GM20000 (cell line): ENCODE results near the gene RAD23A.
"Not testable (repeated sequence)": the region's sequence is repeated elsewhere in the genome, so short reads cannot be mapped to it uniquely, and the experiment has no call there.

Source experiments
- DNase-seq: peaks from one replicate; pipeline ENCODE4 v3.0.0; 2012; ENCODE audit warnings: low spot score
- TF ChIP-seq, protein P1 (sequence below): IDR thresholded peaks from 2 replicates; pipeline ENCODE4 v1.5.1; 2012; ENCODE audit warnings: mild to moderate bottlenecking, control low read depth; ENCODE audit errors: extremely low read depth, missing control alignments

The RAD23A gene

DNA sequence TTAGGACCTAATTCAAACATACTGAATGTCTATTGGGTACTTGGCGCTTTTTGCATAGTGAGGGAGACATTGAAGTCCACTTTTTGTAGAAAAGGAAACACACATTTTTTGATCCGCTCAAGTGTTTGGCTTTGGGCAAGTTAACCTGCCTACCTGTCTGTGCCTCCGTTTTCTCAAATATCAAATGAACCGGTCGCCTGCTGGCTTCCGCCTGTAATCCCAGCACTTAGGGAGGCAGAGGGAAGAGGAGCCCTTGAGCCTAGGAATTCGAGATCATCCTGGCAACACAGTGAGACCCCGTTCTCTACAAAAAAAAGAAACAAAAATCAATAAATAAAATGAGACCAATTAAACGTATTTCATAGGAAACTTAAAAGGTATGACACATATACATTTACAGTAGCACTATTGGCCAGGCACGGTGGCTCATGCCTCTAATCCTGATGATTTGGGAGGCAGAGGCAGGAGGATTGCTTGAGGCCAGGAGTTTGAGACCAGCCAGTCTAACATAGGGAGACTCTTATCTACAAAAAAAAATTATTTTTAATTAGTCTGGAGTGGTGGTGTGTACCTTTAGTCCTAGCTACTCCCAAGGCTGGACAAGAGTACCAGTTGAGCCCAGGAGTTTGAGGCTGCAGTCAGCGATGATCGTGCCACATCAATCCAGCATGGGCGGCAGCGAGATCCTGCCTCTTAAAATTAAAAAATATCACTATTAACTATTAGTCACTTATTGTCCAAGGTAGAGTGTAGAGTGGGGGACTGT is 1.3 kb downstream of the RAD23A start:
- DNase-seq, result no peak
- TF ChIP-seq, protein P1, sequence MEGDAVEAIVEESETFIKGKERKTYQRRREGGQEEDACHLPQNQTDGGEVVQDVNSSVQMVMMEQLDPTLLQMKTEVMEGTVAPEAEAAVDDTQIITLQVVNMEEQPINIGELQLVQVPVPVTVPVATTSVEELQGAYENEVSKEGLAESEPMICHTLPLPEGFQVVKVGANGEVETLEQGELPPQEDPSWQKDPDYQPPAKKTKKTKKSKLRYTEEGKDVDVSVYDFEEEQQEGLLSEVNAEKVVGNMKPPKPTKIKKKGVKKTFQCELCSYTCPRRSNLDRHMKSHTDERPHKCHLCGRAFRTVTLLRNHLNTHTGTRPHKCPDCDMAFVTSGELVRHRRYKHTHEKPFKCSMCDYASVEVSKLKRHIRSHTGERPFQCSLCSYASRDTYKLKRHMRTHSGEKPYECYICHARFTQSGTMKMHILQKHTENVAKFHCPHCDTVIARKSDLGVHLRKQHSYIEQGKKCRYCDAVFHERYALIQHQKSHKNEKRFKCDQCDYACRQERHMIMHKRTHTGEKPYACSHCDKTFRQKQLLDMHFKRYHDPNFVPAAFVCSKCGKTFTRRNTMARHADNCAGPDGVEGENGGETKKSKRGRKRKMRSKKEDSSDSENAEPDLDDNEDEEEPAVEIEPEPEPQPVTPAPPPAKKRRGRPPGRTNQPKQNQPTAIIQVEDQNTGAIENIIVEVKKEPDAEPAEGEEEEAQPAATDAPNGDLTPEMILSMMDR, result no peak

DNA sequence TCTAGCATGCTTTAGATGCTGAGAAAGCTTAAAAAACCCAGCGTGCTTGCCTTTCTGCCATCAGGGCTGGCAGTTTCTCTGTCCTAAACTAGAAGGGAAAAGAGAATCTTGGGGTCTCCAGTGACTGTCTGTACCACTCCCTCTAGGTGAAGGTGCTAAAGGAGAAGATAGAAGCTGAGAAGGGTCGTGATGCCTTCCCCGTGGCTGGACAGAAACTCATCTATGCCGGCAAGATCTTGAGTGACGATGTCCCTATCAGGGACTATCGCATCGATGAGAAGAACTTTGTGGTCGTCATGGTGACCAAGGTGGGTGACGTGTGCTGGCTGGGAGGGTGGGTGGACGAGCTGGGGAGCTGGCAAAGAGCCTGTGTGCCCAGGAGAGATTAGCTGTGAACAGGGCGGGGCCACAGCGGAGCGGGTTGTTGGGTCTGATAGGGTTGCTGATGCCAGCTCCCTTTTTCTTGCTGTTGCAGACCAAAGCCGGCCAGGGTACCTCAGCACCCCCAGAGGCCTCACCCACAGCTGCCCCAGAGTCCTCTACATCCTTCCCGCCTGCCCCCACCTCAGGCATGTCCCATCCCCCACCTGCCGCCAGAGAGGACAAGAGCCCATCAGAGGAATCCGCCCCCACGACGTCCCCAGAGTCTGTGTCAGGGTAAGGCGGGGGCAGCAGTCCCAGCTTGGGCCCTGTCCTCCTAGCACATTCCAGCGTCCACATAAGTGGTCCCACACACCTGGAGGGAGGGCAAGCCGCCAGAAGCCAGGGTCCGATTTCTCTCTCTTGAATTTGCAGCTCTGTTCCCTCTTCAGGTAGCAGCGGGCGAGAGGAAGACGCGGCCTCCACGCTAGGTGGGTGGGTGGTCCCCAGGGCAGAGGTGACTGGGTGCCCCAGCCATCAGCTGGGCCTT is 2.3 kb downstream of the RAD23A start:
- TF ChIP-seq, protein P1, result no peak
- no peak for DNase-seq

DNA sequence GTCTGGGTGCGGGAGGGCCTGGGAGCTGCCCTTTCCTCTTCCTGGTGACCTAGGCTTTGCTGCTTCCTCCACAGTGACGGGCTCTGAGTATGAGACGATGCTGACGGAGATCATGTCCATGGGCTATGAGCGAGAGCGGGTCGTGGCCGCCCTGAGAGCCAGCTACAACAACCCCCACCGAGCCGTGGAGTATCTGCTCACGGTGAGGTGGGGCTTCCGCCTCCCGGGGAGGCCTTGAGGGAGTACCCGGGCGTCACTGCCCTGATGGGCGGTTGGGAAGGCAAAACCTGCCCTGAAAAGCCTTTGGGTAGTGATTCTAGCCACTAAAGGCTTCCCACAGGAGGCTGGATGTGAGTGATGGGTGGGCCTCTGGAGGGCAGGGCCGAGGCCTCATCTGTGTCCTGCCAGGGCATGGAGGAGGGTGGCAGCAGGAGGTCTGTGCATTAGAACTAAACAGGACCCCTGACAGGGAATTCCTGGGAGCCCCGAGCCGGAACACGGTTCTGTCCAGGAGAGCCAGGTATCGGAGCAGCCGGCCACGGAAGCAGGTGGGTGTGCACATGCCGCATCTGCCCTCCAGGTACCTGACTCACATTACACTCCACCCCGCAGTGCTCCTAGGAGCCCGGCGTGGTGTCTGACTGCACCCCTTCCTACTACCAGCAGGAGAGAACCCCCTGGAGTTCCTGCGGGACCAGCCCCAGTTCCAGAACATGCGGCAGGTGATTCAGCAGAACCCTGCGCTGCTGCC is 3.1 kb downstream of the RAD23A start:
- no peak for DNase-seq
- TF ChIP-seq, protein P1, result no peak

DNA sequence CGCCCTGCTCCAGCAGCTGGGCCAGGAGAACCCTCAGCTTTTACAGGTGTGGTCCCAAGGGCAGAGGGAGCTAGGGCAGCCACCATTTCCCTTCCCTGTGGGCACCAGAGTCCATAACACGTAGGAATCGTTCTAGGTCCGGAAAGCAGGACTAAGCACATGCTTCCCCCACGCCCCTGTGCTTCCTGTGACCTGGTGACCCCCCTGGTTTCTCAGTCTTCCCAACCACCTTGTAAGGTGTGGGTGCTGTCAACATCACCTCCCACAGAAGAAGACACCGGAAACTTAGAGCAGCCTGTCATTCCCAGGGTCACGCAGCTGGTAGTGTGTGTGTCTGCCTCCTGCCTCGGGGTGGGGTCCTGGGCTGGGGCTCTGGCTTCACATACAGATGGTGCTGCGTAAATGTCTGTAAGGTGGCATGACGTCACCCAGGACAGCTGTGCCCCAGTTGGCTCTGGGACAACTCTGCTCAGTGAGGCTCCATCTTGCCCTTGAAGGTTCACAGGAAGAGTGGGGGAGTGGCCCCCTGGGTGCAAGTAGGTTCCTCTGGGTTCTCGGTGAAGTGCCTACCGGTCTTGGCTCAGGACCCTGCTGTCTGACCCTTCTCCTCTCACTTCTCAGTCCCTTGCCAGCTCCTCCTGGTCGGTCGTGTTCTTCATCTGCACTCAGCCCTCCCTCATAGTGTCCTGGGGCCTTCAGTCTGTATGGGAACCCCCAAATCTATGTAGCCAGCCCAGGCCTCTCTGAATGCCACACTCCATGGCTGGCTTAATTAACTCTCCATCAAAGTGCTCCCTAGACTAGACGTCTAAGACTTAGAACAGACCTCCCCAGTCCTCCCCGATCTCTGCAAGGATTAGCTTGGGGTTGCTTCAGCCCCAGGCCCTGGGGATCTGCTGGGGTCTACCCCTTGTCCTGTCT is 4.0 kb downstream of the RAD23A start:
- DNase-seq, result no peak
- TF ChIP-seq, protein P1, result no peak

DNA sequence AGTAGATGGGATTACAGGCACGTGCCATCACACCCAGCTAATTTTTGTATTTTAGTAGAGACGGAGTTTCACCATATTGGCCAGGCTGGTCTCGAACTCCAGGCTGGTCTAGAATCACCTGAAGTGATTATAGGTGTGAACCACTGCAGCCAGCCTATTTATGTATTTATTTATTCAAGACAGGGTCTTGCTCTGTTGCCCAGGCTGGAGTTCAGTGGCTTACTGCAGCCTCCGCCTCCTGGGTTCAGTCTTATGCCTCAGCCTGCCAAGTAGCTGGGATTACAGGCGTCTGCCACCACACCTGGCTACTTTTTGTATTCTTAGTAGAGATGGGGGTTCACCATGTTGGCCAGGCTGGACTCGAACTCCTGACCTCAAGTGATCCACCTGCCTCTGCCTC is 6.4 kb downstream of the RAD23A start:
- not testable (repeated sequence) for DNase-seq

DNA sequence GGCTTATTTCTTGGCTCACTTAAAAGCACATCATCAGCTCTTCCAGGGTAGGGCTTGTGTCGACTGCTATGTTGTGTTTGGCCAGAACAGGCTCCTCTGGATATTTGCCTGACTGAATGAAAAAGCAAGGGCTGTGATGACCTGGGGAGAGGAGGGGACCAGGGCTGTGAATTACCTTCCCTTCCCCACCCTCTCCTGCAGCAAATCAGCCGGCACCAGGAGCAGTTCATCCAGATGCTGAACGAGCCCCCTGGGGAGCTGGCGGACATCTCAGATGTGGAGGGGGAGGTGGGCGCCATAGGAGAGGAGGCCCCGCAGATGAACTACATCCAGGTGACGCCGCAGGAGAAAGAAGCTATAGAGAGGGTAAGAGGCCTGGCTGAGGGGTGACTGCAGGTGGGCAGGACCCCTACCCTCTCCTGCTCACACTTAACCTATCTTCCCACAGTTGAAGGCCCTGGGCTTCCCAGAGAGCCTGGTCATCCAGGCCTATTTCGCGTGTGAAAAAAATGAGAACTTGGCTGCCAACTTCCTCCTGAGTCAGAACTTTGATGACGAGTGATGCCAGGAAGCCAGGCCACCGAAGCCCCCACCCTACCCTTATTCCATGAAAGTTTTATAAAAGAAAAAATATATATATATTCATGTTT is 7.0 kb downstream of the RAD23A start:
- DNase-seq, result no peak
- TF ChIP-seq, protein P1, result no peak
